ENCODE data around the gene LRAT.
A peak's percentile ranks its signal among the peaks of the same experiment; 100 is the strongest.
"Not testable (repeated sequence)": the region's sequence is repeated elsewhere in the genome, so short reads cannot be mapped to it uniquely, and the experiment has no call there.

LRAT gene

GRCh38 chr4:154743683-154744340 lies at the start of gene LRAT:
Gene LRAT (plus strand): TSS chr4:154744000. CDS start chr4:154744327, 327 bp downstream.
- DNase-seq: peak; percentile 9

GRCh38 chr4:154707877-154708276 lies 35.9 kb upstream of the LRAT start:
- no peak for DNase-seq

- no peak for DNase-seq
These were observed 34.2 kb upstream of the LRAT start for GRCh38 chr4:154709550-154709949.

GRCh38 chr4:154711522-154711921 lies 32.3 kb upstream of the LRAT start:
- DNase-seq: no peak

GRCh38 chr4:154714339-154715040 lies 29.3 kb upstream of the LRAT start:
- DNase-seq: no peak

GRCh38 chr4:154719087-154719486 lies 24.7 kb upstream of the LRAT start:
- DNase-seq: no peak

- no peak for DNase-seq
These were observed 23.7 kb upstream of the LRAT start for GRCh38 chr4:154720123-154720522.

GRCh38 chr4:154720618-154721267 lies 23.1 kb upstream of the LRAT start:
- no peak for DNase-seq

GRCh38 chr4:154722262-154722661 lies 21.5 kb upstream of the LRAT start:
- no peak for DNase-seq

- not testable (repeated sequence) for DNase-seq
These were observed 20.2 kb upstream of the LRAT start for GRCh38 chr4:154723601-154724000.

GRCh38 chr4:154727540-154727939 lies 16.3 kb upstream of the LRAT start:
- no peak for DNase-seq

GRCh38 chr4:154731756-154732155 lies 12.0 kb upstream of the LRAT start:
- no peak for DNase-seq

- no peak for DNase-seq
These were observed 11.1 kb upstream of the LRAT start for GRCh38 chr4:154732669-154733068.

- no peak for DNase-seq
These were observed 7.0 kb upstream of the LRAT start for GRCh38 chr4:154736770-154737169.

- no peak for DNase-seq
These were observed 5.4 kb upstream of the LRAT start for GRCh38 chr4:154738426-154738825.

GRCh38 chr4:154739111-154739510 lies 4.7 kb upstream of the LRAT start:
- DNase-seq: no peak

GRCh38 chr4:154740462-154740861 lies 3.3 kb upstream of the LRAT start:
- DNase-seq: no peak

- no peak for DNase-seq
These were observed 2.6 kb upstream of the LRAT start for GRCh38 chr4:154741131-154741665.

GRCh38 chr4:154741922-154742850 lies 1.6 kb upstream of the LRAT start:
- DNase-seq: no peak

- DNase-seq: no peak
These were observed 634 bp downstream of the LRAT start for GRCh38 chr4:154744341-154744926.

GRCh38 chr4:154757713-154758112 lies 13.9 kb downstream of the LRAT start:
- no peak for DNase-seq

- DNase-seq: no peak
These were observed 17.1 kb downstream of the LRAT start for GRCh38 chr4:154760895-154761294.
